ENCODE measurements around the gene SUMF2. TPM values are rescaled to one million over a fixed set of nuclear protein-coding genes. Genes with fewer than 3 reads are reported as not detected.

The SUMF2 gene
- total and polyA plus RNA-seq, 2 of the 13 experiments (the other 11 are each of a cell fraction or from before 2014, with no cell fraction given): 48.9 to 54.4 TPM

- FAIRE-seq (peak; percentile 99), ATAC-seq (peak; percentile 100), DNase-seq (ENCODE audit: low spot score) (peak; percentile 98)
- ChIA-PET CTCF (ENCODE audit: low intra/inter-chr PET ratio, low total read pairs) (no interaction called here), POLR2A (interaction anchor here (0.5 to 1.7 kb wide), 14 partner anchors 10 to 928 kb away, joined by 3 to 9 read pairs (median 3); partner anchors contain the start of genes CCT6A, NIPSNAP2, PHKG1 and PSPH)
- Histone ChIP-seq H3K27me3 (ENCODE audit: control insufficient read depth in 1 of 2, insufficient read depth in 2 of 2, low read length in 2 of 2) (no peaks in the 10 kb centered on the region; a peak in 1 of 5 replicates), H3K9me3 (ENCODE audit: low read length) (peaks cover 6% of the 10 kb centered on the region; the same call in 1 of the 2 replicates), H3K4me3 (replicated peaks in 1 of 3; ENCODE audit: insufficient read depth in 1 of 3, low read depth in 2 of 3, low read length in 3 of 3) (peak within 1 kb of the TSS; percentile 71 to 92 (median 84)), H4K20me1 (ENCODE audit: insufficient read depth, low read length) (no peaks in the 10 kb centered on the region; the same call in 1 of the 2 replicates), H3K4me1 (ENCODE audit: insufficient read depth, low read length) (peaks cover 16% of the 10 kb centered on the region; the same call in 1 of the 2 replicates), H3K9ac (ENCODE audit: insufficient read depth, low read depth, low read length) (peak within 1 kb of the TSS; percentile 93), H3K79me2 (ENCODE audit: insufficient read depth, low read length) (peaks cover 29% of the 10 kb centered on the region), H3K36me3 (replicated peaks in 1 of 2; ENCODE audit: control insufficient read depth in 1 of 2, insufficient read depth in 2 of 2, low read length in 2 of 2) (peaks cover 6 to 28% of the 10 kb centered on the region in 2 experiments), H3K27ac (ENCODE audit: extremely low read length, insufficient read depth, low read length) (peak within 1 kb of the TSS; percentile 84), H2AFZ (ENCODE audit: low read length) (peak within 1 kb of the TSS; percentile 58), H3K4me2 (ENCODE audit: low read depth, low read length) (peak within 1 kb of the TSS; percentile 78)
- intact Hi-C loops (cut with micrococcal nuclease; ENCODE audit: unreplicated experiment): no loop called here
- in situ Hi-C loops (cut with HindIII; ENCODE audit: extremely low pct_ligation_motif_present, low pct_unique_long_range_greater_than_20kb): no loop called here
- WGBS (ENCODE audit: low lambda C conversion rate): 9% methylated on average over 38 of the region's 57 CpGs
- no TSS peak for BruUV-seq (replicated peaks)
- TF ChIP-seq THYN1 (CRISPR knock-in tag; IDR thresholded peaks at IDR 0.05; ENCODE audit: borderline replicate concordance, low read depth): no peak
- TF ChIP-seq ZNF609 (CRISPR knock-in tag; IDR thresholded peaks at IDR 0.05; ENCODE audit: borderline replicate concordance): peak; percentile 51; the same call in 1 of the 2 replicates
- TF ChIP-seq MATR3 (CRISPR knock-in tag; IDR thresholded peaks at IDR 0.05): no peak
- no peak for TF ChIP-seq MLLT10 (CRISPR knock-in tag; IDR thresholded peaks at IDR 0.05)
- peak; percentile 53; the same call in 1 of the 2 replicates for TF ChIP-seq ZNF704 (CRISPR knock-in tag; IDR thresholded peaks at IDR 0.05; ENCODE audit: borderline replicate concordance)
- no peak for TF ChIP-seq ZNF512 (CRISPR knock-in tag; IDR thresholded peaks at IDR 0.05)
- 0 out of 2 replicates have a peak, but pooled peaks have one; percentile 35 for TF ChIP-seq AKAP8 (CRISPR knock-in tag; IDR thresholded peaks at IDR 0.05)
Measured at GRCh38 chr7:56106108-56107073, 42.3 kb downstream of the SUMF2 start, which contains the start of gene CHCHD2. Gene CHCHD2 (minus strand): TSS chr7:56106476. CDS start chr7:56106413, 63 bp downstream.

Data from HepG2 (cell line).